Thyroid gland (tissue), 4 donors: Measurements from ENCODE around the gene CYTH1. TPM values are rescaled to one million over a fixed set of nuclear protein-coding genes. Genes with fewer than 3 reads are reported as not detected.

Experiments
- DNase-seq, 2 donors: peaks; one replicate each; pipeline ENCODE4 v3.0.0-alpha.2; 2019
- H3K27ac ChIP-seq, 3 donors: fragments of 200-600 bp; sonication (generic); 1 replicate in 2 of 3; 2 replicates in 1 of 3; pipeline ENCODE4 v1.5.1; 2016 to 2019; ENCODE audit warnings: mild to moderate bottlenecking in 1 of 3, moderate library complexity in 1 of 3
- H3K27me3 ChIP-seq: fragments of 200-600 bp; sonication (generic); one replicate; pipeline ENCODE4 v1.5.1; 2019
- H3K36me3 ChIP-seq, 2 donors: fragments of 200-600 bp; sonication (generic); one replicate each; pipeline ENCODE4 v1.5.1; 2016 to 2019
- H3K4me1 ChIP-seq, 2 donors: fragments of 200-600 bp; sonication (generic); one replicate each; pipeline ENCODE4 v1.5.1; 2017 to 2019
- H3K4me3 ChIP-seq, 3 donors: fragments of 200-600 bp; sonication (generic); replicated peaks in 1 of 3; 1 replicate in 2 of 3; 2 replicates in 1 of 3; pipeline ENCODE4 v1.5.1; 2016; ENCODE audit warnings: mild to moderate bottlenecking in 1 of 3
- H3K9me3 ChIP-seq: fragments of 200-600 bp; sonication (generic); one replicate; pipeline ENCODE4 v1.5.1; 2017
- POLR2A ChIP-seq, 2 donors: fragments of 450-650 bp; IDR thresholded peaks; one replicate each; pipeline ENCODE4 v1.6.1; 2017; ENCODE audit warnings: antibody characterized with exemption in 2 of 2, mild to moderate bottlenecking in 2 of 2, moderate library complexity in 1 of 2
- WGBS, 2 donors: methylation state at CpG; one replicate each; pipeline ENCODE4 v1.1.5; 2017; 5-methylcytosine and 5-hydroxymethylcytosine counted together
- intact Hi-C: fragments of 100-400 bp; cut with DNase I; formaldehyde crosslinking; loops from one replicate; pipeline ENCODE4 v1.15.1; 2023
- total RNA-seq, 4 donors: library from RNA; depleted of rRNA; stranded (reverse); fragments of >200 nt; gene quantifications; one replicate each; pipeline ENCODE4 v1.2.3, GENCODE V29; 2016
- TF ChIP-seq, protein P1 (sequence below), 6 experiments: fragments of 200-600 bp in 3 of 6; fragments of 450-650 bp in 3 of 6; sonication (generic) in 3 of 6; IDR thresholded peaks; one replicate each; pipeline ENCODE4 v1.5.1; 2016 to 2019; ENCODE audit warnings: antibody characterized with exemption in 6 of 6, mild to moderate bottlenecking in 2 of 6, inconsistent platforms in 1 of 6, moderate library complexity in 1 of 6

Gene CYTH1
- total RNA-seq, 4 donors from 2014 or later, result 69.0 to 94.5 (median 75.7) TPM

DNA sequence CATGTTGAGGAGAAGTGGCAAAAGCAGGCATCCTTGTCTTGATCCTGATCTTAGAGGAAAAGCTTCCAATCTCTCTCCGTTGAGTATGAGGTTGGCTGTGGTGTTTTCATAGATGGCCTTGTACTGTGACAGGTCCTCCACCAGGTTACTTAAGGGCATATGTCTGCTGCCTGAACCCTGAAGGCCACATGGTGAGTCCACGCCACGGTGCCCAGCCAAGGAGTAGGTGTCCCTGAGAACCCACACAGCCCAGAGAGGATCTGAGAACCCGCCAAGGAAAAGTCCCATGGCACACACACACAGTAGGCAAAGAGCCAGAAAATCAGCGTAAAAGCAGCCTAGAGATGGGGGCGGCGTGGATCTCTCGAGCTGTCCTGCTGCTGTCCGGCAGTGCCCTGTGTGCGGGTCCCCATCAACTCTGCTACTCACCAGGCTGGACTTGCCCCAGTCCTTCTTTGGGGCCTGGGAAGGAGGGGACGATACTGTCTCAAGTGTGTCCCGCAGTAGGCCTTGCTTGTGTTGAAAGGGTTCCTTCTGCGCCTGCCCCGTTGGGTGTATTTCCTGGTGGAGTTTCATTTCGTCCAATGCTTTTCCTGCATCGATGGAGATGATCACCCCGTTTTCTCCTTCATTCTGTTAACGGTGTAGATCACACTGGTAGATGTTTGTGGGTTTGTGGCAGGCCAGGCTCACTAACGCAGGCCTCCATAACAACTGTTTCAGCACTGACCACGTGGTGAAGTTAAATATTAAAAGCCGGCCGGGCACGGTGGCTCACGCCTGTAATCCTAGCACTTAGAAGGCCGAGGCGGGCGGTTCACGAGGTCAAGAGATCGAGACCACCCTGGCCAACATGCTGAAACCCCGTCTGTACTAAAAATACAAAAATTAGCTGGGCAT lies 114.1 kb downstream of the CYTH1 start:
- H3K4me1 ChIP-seq, result peaks cover 18 to 27% of the 10 kb centered on the region in 2 donors
- H3K4me3 ChIP-seq, result no peak overlapping the region
- TF ChIP-seq POLR2A (IDR thresholded peaks at IDR 0.05), result no peak
- TF ChIP-seq, protein P1, sequence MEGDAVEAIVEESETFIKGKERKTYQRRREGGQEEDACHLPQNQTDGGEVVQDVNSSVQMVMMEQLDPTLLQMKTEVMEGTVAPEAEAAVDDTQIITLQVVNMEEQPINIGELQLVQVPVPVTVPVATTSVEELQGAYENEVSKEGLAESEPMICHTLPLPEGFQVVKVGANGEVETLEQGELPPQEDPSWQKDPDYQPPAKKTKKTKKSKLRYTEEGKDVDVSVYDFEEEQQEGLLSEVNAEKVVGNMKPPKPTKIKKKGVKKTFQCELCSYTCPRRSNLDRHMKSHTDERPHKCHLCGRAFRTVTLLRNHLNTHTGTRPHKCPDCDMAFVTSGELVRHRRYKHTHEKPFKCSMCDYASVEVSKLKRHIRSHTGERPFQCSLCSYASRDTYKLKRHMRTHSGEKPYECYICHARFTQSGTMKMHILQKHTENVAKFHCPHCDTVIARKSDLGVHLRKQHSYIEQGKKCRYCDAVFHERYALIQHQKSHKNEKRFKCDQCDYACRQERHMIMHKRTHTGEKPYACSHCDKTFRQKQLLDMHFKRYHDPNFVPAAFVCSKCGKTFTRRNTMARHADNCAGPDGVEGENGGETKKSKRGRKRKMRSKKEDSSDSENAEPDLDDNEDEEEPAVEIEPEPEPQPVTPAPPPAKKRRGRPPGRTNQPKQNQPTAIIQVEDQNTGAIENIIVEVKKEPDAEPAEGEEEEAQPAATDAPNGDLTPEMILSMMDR (IDR thresholded peaks at IDR 0.05), result no peak
- no peak overlapping the region for H3K27ac ChIP-seq
- no peaks in the 10 kb centered on the region for H3K9me3 ChIP-seq
- no peak for DNase-seq
- intact Hi-C loops, result no loop called here
- H3K27me3 ChIP-seq, result no peaks in the 10 kb centered on the region
- no peaks in the 10 kb centered on the region for H3K36me3 ChIP-seq
- 97% methylated on average over 27 to 30 of the region's 30 CpGs for WGBS, 2 donors

DNA sequence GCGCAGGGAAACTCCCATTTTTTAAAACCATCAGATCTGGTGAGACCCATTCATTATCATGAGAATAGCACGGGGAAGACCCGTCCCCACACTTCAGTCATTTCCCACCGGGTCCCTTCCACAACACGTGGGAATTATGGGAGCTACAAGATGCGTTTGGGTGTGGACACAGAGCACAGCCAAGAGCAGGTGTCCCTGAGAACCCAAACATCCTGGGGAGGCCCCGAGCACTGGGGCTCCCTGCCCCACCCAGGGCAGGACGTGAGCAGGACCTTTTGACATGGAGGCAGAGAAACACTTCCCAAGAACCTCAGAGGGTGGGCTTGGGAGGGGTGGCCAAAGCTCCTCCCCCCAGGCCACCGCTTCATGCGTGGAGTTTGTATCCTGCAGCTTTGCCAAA lies 115.0 kb downstream of the CYTH1 start:
- TF ChIP-seq, protein P1 (IDR thresholded peaks at IDR 0.05), result no peak
- TF ChIP-seq POLR2A (IDR thresholded peaks at IDR 0.05), result no peak
- no peak overlapping the region for H3K4me3 ChIP-seq
- intact Hi-C loops, result no loop called here
- H3K36me3 ChIP-seq, result no peaks in the 10 kb centered on the region
- 79 to 94% methylated on average over 8 to 10 of the region's 10 CpGs for WGBS, 2 donors
- no peaks in the 10 kb centered on the region for H3K27me3 ChIP-seq
- peak overlapping the region in 1 of 3 donors; percentile 51 for H3K27ac ChIP-seq
- H3K4me1 ChIP-seq, result peaks cover 20 to 27% of the 10 kb centered on the region in 2 donors
- no peaks in the 10 kb centered on the region for H3K9me3 ChIP-seq
- no peak for DNase-seq

DNA sequence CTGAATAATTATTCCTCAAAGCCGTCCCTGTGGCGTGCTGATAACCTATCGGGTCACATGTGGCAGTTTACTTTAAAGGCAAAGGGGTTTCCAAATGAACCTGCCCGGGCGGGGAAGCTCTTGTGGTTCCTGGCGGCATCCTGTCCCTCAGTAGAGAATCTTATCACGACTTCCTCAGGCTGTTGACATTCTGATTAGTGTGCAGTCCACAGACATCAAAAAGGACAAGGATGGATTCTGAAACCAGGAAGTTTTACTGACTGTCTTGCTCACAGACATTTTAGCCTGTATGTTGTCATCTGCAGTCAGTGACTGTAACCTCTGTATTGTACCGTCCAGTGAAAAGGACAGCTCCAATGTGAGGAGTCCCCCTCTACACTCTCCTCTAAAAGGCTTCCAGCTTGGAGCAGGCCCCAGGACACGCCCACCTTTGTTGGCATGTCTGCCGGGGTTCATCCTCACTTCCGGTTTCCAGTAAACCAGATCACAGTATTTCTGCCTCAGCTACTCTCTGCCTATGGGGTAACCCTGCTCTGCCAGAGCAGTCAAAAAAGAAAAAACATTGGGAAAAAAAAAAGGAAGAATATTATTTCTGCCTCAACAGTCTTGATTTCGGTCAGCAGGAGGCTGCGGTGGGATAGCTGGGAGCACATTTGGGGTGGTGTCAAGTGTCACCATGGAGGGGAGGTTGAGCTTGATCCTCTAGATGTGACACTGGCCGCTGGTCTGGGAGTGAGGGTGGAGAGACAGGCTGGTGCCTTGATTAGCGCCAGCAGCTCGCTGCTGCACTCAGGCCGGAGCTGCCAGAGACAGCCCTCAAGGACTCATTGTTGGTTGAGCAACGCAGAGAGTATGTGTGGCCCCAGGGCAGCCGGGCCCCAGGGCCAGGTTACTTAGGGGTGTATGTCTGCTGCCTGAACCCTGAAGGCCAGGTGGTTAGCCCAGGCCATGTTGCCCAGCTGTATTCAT lies 115.8 kb downstream of the CYTH1 start:
- Histone ChIP-seq H3K36me3 (no peaks in the 10 kb centered on the region), H3K4me3 (no peak overlapping the region), H3K4me1 (peaks cover 24 to 28% of the 10 kb centered on the region in 2 donors), H3K9me3 (no peaks in the 10 kb centered on the region), H3K27me3 (no peaks in the 10 kb centered on the region), H3K27ac (peak overlapping the region; percentile 36 to 71 (median 51))
- peak; percentile 55 to 64 for DNase-seq
- 56 to 57% methylated on average over 16 to 19 of the region's 19 CpGs for WGBS, 2 donors
- intact Hi-C loops, result no loop called here
- no peak for TF ChIP-seq POLR2A (IDR thresholded peaks at IDR 0.05)
- TF ChIP-seq, protein P1 (IDR thresholded peaks at IDR 0.05), result no peak

DNA sequence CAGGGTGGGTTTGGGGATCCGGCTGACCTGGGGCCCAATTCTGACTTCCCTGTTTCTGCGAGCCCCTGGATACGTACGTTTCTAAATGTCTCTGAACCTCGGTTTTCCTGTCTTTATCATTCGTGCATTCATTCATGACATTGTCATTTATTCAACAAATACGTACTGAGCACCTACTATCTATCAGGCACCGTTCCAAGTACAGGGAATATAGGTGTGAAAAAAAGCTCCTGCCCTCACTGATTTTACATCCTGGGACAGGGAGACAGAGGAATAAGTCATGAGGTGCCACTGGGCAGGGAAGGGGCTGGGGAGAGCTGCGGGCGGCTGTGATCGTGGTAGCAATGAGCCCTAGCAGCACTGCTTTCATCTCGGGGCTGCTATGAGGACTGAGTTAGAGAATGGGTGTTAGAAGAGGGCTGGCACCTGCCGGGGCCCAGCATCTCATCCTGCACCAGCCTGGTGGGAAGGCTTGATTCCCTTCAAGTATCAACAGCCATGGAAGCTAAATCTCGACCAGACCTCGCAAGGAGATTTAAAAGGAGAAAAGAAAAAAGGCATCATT lies 116.6 kb downstream of the CYTH1 start:
- no peak for DNase-seq

More for the DNA sequence above, 116.6 kb downstream of the CYTH1 start:
- Histone ChIP-seq H3K36me3 (no peaks in the 10 kb centered on the region), H3K9me3 (no peaks in the 10 kb centered on the region), H3K4me1 (peaks cover 31 to 35% of the 10 kb centered on the region in 2 donors), H3K27ac (peak overlapping the region; percentile 32 to 71 (median 51)), H3K27me3 (no peaks in the 10 kb centered on the region), H3K4me3 (no peak overlapping the region)
- intact Hi-C loops, result no loop called here
- 68 to 82% methylated on average over 15 of the region's 15 CpGs for WGBS, 2 donors
- TF ChIP-seq, protein P1 (IDR thresholded peaks at IDR 0.05), result no peak
- no peak for TF ChIP-seq POLR2A (IDR thresholded peaks at IDR 0.05)
